HG03565 (cell line): ENCODE measurements around the gene PGAM1.
"Not testable (repeated sequence)": the region's sequence is repeated elsewhere in the genome, so short reads cannot be mapped to it uniquely, and the experiment has no call there.

Source experiments
- ATAC-seq: cut with Tn5 transposase; IDR thresholded peaks from one replicate; pipeline ENCODE4 v1.9.1; 2021; ENCODE audit warnings: mild to moderate bottlenecking, moderate library complexity; ENCODE audit not compliant: unreplicated experiment

Gene PGAM1

DNA sequence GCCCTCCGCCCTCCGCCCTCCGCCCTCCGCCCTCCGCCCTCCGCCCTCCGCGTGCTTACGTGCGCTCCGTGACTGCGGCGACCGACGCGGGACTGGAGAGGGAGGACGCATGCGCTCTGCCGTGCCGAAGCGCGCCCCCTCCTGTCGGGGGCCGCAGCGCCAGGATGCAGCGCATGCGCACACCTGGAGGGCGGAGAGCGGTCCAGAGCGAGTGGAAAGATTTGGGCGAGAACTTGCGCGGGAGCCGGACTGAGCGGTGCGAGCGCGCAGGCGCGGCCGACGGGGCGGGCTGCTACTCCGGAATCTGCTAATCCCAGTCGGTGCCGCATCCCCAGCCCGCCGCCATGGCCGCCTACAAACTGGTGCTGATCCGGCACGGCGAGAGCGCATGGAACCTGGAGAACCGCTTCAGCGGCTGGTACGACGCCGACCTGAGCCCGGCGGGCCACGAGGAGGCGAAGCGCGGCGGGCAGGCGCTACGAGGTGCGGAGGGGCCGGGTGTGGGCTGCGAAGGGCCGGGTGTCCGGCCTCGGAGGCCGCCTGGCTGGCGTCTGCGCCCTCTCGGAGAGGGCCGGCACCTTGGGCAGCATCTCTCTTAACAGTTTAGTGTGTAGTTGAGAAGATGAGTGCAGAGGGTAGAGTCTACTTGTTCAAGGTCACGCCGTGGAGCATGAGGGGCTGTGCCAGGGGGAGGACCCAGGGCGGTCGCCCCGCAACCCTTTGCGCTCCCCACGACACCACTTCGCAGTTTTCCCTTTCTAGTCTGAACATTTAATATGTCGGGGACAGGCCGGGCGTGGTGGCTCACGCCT lies at the start of gene PGAM1:
Gene PGAM1 (plus strand): TSS at position 228 of the 812 bp plus-strand sequence. CDS start 117 bp downstream, at position 345.
- ATAC-seq: peak; percentile 82

DNA sequence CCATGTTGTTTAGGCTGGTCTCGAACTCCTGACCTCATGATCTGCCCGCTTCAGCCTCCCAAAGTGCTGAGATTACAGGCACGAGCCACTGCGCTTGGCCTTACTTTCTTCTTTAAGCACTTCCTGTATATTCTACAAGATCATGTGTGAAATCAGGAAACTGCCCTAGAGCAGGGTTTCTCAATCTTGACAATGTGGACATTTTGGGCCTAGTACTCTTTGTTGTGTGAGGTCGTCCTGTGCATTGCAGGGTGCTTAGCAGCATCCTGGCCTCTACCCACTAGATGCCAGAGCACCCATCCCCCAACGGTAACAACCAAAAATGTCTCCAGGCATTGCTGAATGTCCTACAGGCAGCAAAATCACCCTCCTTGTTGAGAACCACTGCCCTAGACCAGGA lies 49.6 kb upstream of the PGAM1 start:
- no peak for ATAC-seq

- no peak for ATAC-seq
These were observed 46.8 kb upstream of the PGAM1 start for GRCh38 chr10:97378933-97379921.

GRCh38 chr10:97380516-97380915 lies 45.5 kb upstream of the PGAM1 start:
- ATAC-seq: no peak

DNA sequence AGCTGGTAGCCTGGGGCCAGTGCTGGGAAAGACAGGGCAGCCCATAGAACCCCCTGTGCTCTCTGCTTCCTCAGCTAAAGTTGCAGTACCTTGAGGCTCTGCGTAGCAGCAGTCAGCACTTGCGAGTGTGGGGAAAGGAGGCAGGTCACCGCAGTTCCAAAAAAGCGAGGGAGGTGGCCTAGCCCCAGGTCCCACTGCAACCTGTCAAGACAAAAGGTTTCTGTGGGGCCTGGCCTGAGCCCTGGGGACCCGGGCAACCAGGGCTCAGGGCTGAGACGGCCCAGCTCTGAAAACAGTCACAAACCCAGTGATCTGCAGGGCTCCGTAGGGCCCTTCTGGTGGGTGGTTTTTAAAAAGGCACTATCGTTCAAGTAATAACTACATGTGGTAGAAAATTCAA lies 44.4 kb upstream of the PGAM1 start:
- ATAC-seq: no peak

DNA sequence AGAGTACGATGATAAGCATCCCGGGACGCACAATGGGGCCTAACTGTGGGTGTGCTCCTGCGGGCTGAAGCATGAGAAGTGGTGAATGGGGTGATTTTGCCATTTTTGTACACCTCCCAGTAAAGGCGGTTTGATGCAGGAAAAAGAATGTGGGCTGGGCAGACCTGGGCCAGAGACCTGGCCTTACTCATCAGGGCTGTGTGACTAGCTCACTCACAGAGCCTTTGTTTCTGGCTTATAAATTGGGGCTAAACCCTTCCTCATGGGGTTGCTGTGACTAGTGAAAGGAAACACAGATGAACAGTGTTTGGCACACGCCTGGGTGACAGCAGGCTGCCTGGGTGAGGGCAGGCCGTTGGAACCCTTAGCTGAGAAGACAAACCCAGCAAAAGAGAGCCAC lies 42.8 kb upstream of the PGAM1 start:
- no peak for ATAC-seq

DNA sequence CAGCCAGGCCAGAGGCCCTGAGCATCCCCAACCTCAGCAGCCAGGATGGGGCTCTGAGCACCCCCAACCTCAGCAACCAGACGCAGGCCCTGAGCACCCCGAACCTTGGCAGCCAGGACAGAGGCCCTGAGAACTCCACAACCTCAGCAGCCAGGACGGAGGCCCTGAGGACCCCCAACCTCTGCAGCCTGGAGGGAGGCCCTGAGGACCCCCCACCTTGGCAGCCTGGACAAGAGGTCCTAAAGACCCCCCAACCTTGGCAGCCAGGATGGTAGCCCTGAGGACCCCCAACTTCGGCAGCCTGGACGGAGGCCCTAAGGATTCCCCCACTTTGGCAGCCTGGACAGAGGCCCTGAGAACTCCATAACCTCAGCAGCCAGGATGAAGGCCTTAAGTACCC lies 41.8 kb upstream of the PGAM1 start:
- ATAC-seq: no peak

DNA sequence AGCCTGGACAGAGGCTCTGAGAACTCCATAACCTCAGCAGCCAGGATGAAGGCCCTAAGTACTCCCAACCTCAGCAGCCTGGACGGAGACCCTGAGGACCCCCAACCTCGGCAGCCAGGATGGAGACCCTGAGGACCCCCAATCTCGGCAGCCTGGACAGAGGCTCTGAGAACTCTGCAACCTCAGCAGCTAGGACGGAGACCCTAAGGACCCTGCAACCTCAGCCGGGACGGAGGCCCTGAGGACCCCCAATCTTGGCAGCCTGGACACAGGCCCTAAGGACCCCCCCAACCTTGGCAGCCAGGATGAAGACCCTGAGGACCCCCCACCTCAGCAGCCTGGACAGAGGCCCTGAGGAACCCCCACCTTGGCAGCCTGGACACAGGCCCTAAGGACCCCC lies 41.4 kb upstream of the PGAM1 start:
- ATAC-seq: no peak

GRCh38 chr10:97385565-97385964 lies 40.4 kb upstream of the PGAM1 start:
- ATAC-seq: no peak

GRCh38 chr10:97388152-97388551 lies 37.8 kb upstream of the PGAM1 start:
- ATAC-seq: no peak

DNA sequence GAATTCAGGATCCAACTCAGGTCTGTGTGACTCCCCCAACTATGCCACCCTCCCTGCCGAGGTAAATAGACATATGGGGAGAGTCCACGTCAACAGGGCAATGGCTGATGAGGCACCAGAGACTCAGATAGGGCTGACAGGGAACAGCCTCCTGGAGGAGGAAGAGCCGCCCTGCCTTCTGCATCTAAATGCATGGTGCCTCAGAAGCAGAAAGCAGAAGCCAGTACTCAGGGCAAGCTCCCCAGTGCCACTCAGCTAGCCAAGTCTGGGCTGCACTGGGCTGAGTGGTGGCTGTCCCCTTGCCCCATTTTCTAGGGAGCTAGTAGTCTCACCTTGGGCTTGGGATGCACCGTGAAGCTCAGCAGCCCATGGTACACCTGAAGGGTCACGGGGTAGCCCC lies 35.9 kb upstream of the PGAM1 start:
- ATAC-seq: no peak

GRCh38 chr10:97393034-97393573 lies 32.9 kb upstream of the PGAM1 start:
- ATAC-seq: no peak

GRCh38 chr10:97396056-97396455 lies 29.9 kb upstream of the PGAM1 start:
- no peak for ATAC-seq

GRCh38 chr10:97399843-97400545 lies 26.0 kb upstream of the PGAM1 start:
- no peak for ATAC-seq

- peak; percentile 96 for ATAC-seq
These were observed 25.1 kb upstream of the PGAM1 start, which contains the start of gene RRP12 for GRCh38 chr10:97400665-97401454. TSS of gene RRP12 (minus strand) at chr10:97401340. CDS start at chr10:97401231, 109 bp downstream.

- ATAC-seq: no peak
These were observed 24.5 kb upstream of the PGAM1 start for GRCh38 chr10:97401455-97401919.

- ATAC-seq: no peak
These were observed 21.9 kb upstream of the PGAM1 start for GRCh38 chr10:97404044-97404443.

- no peak for ATAC-seq
These were observed 19.9 kb upstream of the PGAM1 start for GRCh38 chr10:97406064-97406463.

- not testable (repeated sequence) for ATAC-seq
These were observed 19.5 kb upstream of the PGAM1 start for GRCh38 chr10:97406483-97406882.
